Panc1 (cell line): Measurements from ENCODE around the gene KCNK5.

Source experiments
- CTCF ChIP-seq: fragments of 450-650 bp; IDR thresholded peaks from 2 replicates; pipeline ENCODE4 v1.5.1; 2017; ENCODE audit warnings: mild to moderate bottlenecking
- SIN3A ChIP-seq: IDR thresholded peaks from 2 replicates; pipeline ENCODE4 v1.6.1; 2012; ENCODE audit warnings: low read depth, mild to moderate bottlenecking, low read length, moderate library complexity, borderline replicate concordance; ENCODE audit not compliant: insufficient read depth

DNA sequence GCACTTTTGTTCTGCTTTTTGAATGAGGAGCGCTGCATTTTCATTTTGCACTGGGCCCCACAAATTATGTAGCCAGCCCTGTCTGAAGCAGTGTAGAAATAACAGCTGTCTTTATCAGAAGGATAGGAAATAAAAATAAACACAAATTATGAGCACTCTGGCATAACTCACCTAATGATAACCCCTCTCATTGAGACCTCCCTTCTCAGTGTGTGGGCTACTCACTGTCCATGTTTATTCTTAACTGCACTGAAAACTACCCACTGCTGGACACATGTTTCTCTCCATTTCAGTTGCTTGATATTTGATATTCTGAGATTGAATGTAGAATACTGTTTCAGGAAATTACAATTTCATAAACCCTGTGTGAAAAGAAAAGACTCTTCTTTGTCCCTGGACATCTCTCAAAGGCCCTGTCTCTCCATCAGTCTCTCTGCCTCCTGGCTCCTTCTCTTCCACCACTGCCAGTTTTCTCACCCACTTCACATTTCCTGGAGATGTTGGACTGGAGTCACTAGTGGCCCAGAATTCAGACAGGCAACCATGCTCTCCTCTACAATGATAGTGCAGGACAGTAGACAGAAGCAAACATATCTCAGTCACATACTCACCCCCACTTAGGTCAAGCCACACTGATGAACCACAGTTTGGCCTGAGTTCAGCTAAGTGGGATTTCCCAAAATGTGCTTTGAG, 84.6 kb downstream of the KCNK5 start:
- TF ChIP-seq CTCF (no peak), SIN3A (no peak)
